NT2/D1 (cell line): ENCODE results near the gene LYPD3.

ENCODE experiments used
- SUZ12 ChIP-seq: IDR thresholded peaks from 2 replicates; pipeline ENCODE4 v1.6.1; 2011; ENCODE audit not compliant: insufficient read length, insufficient read depth; ENCODE audit errors: extremely low read depth
- YY1 ChIP-seq: IDR thresholded peaks from 2 replicates; pipeline ENCODE4 v1.6.1; 2011; ENCODE audit not compliant: insufficient read length, insufficient read depth
- ZNF274 ChIP-seq: IDR thresholded peaks from 2 replicates; pipeline ENCODE4 v1.6.1; 2011; ENCODE audit warnings: mild to moderate bottlenecking, low read depth, low read length

DNA sequence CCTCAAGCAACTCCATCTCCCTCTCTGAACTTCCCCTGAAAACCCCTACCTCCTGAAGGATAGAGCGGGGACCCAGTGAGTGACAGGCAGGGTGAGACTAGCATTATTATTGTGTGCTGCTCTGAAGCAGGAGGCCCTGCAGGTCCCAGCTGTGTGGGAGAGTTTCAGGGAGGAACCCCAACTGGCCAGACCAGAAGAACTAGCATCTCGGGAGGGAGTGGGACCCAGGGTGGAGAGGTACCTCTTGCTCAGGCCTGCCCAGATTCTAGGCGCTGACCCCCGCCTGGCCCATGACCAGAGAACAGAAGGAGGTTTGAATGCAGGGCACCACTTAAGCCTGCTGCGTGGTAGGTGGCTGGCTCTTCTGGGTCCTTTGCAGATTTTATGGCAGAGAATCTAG, 5.7 kb upstream of the LYPD3 start:
- TF ChIP-seq ZNF274, result no peak
- TF ChIP-seq YY1, result no peak
- no peak for TF ChIP-seq SUZ12
